ENCODE measurements around the gene DHH.

DNA sequence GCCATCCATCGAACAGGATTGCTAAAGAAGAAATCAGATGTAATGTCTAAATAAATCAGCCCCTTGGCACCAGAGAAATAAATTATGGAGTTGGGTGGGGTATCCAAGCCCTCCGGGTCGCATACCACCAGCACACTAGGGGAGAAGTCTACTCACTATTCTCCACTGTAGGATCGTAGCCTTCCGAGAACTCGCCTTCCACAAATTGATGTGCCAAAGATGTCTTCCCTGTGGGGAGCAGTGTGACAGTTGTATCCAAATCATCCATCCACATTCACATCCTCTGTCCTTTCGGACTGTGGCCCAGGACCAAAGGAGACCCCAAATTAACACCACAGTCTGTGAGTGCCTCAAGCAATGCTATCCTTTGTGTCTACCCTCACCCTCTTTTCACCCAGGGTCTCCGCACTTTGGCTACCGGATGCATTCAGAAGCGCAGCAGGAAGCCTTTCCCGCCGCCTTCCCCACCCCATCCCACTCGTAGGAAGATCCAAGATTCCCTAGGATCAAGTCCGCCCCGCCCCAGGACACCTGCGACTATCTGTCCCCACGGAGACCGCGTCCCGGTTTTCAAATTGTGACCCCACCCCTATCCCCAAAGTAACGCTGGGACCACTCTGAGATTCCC lies 25.6 kb downstream of the DHH start:
- TF ChIP-seq, protein P1, sequence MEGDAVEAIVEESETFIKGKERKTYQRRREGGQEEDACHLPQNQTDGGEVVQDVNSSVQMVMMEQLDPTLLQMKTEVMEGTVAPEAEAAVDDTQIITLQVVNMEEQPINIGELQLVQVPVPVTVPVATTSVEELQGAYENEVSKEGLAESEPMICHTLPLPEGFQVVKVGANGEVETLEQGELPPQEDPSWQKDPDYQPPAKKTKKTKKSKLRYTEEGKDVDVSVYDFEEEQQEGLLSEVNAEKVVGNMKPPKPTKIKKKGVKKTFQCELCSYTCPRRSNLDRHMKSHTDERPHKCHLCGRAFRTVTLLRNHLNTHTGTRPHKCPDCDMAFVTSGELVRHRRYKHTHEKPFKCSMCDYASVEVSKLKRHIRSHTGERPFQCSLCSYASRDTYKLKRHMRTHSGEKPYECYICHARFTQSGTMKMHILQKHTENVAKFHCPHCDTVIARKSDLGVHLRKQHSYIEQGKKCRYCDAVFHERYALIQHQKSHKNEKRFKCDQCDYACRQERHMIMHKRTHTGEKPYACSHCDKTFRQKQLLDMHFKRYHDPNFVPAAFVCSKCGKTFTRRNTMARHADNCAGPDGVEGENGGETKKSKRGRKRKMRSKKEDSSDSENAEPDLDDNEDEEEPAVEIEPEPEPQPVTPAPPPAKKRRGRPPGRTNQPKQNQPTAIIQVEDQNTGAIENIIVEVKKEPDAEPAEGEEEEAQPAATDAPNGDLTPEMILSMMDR (conservative IDR thresholded peaks at IDR 0.05; ENCODE audit: low read length), result no peak
- TF ChIP-seq EZH2phosphoT487 (IDR thresholded peaks at IDR 0.05; ENCODE audit: borderline replicate concordance, low read depth, low read length), result no peak
